ENCODE data around the gene ASB8. TPM values are rescaled to one million over a fixed set of nuclear protein-coding genes. Genes with fewer than 3 reads are reported as not detected.
"Not testable (repeated sequence)": the region's sequence is repeated elsewhere in the genome, so short reads cannot be mapped to it uniquely, and the experiment has no call there.

ASB8 gene
- total RNA-seq, 1 experiment from 2014 or later, result 21.2 TPM

DNA sequence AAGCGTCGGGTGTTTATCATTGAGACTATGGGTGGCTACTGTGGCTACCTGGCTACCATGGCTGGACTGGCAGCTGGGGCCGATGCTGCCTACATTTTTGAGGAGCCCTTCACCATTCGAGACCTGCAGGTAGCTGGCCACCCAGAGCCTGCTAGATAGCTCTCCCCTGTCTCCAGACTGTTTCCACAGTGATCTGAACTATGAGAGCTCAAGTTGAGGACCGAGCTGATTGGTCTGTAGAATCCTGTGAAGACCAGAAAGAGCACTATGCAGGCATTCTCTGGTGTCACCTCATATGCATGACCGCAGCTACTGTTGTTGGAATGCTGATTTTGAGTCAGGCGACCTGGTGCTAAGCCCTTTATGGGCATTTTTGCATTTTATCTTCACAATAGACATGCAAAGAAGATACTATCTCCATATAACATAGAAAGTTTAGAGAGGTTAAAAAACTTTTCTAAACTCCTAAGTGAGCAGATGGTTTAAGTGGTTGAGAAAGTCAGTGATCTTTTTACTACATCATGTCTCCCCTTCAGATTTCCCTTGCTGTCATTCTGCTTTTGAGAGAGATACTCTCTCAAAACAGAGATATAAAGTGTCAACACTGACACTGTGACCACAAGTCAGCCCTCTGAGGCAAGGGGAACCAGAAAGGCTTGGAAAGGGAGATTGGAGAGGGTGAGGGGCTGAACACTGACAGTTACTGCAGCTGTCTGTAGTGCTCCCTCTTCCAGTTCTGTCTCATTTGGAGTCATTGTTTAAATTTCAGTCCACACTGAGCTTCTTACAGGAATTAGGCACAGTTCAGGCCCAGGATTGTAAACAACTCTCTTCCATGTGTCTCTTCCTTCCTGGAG is 14.3 kb downstream of the ASB8 start:
- DNase-seq (ENCODE audit: low read depth), result no peak

DNA sequence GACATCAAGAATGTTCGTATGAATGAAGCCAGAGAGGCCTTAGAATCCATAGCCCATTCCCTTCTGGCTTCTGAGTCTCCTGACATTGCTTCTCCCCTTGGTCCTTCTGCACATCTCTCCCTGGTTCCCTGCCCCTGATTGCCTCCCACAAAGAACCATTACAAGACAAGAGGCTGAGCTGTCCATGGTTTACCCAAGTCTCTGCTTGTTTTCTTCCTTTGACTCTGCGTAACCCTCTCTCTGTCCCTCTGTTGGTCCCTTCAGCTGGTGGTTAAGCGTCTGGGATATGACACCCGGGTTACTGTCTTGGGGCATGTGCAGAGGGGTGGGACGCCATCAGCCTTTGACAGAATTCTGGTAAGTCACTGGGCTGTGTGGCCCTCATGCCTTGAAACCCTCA is 22.3 kb downstream of the ASB8 start:
- DNase-seq (ENCODE audit: low read depth), result no peak

DNA sequence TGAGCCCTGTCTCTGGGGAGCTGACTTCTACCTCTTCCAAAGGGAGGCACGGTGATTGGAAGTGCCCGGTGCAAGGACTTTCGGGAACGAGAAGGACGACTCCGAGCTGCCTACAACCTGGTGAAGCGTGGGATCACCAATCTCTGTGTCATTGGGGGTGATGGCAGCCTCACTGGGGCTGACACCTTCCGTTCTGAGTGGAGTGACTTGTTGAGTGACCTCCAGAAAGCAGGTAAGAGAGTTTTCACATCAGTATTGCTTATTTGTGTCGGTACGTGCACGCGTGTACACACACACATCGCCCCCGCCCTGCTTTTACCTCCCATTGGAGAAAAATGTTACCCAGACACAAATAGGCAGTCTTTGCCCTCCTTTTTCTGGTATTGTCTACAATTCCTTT is 24.5 kb downstream of the ASB8 start:
- no peak for DNase-seq (ENCODE audit: low read depth)

DNA sequence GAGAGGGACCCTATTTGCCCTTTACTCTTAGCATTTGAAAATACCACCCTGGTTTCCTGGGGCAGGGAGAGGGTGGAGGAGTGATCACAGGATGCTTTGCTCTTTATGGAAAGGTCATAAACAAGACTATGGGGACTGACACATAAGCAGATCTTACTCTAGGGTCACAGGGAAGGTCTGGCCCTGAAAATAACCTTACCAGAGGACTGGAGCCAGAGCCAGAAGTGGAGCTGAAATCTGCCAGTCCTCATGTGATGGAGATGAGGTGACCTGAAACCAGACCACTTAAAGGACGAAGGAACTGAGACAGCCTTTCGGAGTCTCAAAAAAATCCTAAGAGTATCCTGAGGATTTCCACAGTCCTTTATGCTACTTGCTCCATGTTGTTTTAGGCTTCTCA is 25.8 kb downstream of the ASB8 start:
- DNase-seq (ENCODE audit: low read depth), result no peak

DNA sequence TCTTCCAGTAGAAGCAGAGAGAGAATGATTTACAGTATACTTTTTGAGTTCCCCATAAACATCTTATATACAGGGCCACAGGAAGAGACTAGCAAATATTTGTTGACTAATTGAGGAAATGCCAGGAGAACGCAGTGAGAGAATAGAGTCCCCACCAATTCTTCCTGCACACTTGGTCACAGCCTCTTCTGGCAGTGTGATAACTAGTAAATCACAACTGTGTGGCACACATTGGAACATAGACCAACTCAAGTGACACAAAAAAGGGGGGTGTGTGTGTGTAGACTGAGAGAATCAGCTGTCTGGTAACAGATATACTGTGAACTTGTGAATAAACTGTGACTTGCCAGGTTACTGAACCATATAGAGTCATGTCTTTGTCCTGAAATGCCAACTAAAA is 27.9 kb downstream of the ASB8 start:
- no peak for DNase-seq (ENCODE audit: low read depth)

DNA sequence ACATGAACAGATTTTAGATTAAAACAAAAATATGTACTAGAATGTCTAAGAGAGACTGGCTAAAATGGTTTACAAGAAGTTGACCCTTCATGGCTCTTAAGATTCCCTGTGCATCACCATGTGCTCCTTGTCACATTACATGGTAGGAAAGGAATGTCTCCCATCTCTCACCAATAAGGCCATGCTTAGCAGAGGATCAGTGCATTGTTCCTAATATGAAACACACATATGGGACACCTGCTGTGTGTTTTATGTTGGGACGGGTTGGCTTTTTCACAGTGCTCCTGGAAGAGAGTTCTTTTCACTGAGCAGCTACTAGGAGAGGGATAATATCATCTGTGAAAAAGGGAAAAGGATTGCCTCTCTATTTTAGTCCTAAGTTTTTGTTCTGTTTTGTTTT is 28.5 kb downstream of the ASB8 start:
- no peak for DNase-seq (ENCODE audit: low read depth)

DNA sequence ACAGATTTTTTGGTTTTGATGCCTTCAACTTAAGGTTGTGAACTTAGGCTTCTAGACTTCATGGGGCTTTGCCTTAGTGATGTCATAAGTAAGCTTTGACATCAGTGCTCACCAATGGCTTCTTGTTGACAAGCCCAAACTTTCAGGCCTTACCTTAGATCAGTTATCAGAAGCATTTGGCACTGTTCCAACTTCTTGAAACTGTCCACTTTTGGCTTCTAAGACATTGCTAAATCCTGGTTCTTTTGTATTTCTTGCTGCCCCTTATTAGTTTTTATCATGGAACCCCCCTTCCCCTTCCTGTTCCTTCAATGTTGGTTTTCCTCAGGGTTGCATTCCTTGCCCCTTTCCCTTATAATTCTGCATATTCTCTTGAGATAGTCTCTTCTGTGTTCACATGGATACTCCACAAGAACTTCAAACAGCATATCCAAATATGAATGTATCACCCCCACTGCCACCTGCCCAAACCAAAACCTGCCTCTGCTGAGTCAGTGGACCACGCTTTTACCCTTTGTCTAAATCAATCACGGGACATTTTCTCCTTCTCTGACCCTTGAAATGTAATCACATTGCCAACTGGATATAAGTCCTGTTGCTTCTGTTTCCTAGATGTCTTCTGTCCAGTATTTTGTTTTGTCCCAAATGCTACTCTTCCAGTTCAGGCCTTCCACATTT is 30.2 kb downstream of the ASB8 start:
- no peak for DNase-seq (ENCODE audit: low read depth)

DNA sequence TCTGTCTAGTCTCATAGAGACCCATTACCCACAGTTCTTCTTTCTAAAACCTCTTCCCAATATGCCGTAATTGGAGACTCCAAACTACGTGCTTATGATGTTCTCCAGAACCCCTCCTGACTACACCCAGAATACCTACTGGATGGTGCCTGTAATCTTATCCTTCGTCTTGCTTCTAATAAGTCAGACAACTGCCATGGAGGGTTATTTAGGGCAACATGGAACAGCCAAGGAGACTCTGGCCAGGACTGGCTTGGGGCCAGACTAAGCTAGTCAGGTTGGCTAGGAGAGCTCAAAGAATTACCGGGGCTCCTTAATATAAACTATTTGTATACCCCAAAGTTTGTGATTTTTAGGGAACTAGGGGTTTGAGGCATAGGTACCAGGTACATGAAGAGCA is 31.3 kb downstream of the ASB8 start:
- DNase-seq (ENCODE audit: low read depth), result no peak

DNA sequence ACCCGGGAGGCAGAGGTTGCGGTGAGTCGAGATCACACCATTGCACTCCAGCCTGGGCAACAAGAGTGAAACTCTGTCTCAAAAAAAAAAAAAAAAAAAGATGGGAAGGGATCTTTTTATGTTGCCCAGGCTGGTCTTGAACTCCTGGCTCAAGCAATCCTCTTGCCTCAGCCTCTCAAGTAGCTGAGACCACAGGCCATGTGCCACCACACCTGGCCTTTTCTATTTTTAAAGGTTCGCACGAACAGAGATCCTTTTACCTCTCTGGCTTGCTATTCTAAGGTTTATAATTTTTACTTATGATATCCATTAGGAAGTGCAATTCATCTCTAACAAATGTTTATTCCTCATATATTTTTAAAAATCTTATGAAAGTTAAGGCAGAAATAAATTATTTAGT is 31.8 kb downstream of the ASB8 start:
- DNase-seq (ENCODE audit: low read depth), result not testable (repeated sequence)

DNA sequence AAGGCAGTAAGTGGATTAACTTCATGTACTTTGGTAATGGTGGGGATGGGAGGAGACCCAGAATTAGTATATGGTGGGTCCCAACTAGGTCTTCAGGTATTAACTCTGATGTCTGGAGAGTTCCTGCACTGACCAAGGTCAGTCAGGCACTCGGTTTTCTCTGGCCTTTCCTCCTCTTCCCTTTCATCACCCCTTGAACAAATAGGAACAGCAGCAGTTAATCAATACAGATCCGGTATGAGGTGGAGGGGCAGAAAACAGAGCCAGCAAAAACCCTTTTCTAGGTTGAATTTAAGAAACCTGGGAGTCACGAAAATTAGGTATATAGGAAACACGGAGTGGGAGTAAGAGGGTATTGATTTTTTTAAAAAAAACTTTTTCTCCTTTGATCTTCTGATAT is 34.1 kb downstream of the ASB8 start:
- DNase-seq (ENCODE audit: low read depth), result no peak

DNA sequence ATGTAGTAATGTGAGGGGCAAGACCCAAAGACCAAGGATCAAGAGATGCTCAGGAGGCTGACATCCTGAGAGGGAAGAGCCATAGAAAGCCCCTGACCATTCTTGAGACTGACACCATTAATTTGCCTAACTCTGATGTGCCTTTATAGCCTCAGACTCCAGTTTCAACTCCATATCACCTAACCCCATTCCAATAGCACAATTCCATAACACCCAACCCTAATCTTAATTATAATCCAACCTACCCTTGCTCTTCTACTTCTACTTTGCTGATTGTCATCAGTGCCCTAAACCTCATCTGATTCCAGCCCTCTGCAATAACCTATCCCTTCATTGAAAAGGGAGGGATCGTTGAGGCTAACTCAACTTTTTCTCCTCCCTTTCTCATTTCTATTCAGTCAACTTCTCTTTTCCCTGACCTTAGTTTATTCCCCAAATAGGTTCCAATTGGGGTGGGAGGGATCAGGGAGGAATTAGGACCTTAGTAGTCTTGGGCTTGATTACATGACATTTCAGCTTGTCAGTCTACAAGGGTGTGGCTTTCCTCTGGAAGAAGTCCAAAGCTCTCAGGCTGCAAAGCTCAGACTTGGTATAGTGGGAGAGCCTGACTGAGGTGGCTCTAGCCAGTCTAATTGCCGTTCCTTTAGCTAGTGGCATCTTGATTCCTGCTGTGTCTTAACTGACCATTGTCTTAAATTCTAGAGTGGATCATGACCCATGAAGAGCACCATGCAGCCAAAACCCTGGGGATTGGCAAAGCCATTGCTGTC is 35.1 kb downstream of the ASB8 start:
- no peak for DNase-seq (ENCODE audit: low read depth)

DNA sequence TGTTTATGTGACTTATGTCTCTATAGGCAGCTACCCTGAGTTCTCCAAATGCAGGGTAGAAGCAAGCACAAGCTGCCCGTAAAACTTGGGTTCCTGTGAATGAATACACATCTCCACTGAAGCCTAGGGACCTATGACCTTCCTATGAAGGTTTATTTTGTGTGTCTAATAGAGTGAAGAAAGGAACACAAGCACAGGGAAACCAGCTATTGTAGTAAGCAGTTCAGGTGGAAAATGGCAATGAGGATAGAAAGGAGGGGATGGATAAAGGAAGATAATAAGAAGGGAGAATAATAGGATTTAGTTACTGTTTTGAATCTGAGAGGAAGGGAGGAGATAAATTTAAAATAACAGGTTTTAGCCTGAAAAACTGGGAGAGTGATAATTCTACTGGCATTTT is 35.8 kb downstream of the ASB8 start:
- no peak for DNase-seq (ENCODE audit: low read depth)

DNA sequence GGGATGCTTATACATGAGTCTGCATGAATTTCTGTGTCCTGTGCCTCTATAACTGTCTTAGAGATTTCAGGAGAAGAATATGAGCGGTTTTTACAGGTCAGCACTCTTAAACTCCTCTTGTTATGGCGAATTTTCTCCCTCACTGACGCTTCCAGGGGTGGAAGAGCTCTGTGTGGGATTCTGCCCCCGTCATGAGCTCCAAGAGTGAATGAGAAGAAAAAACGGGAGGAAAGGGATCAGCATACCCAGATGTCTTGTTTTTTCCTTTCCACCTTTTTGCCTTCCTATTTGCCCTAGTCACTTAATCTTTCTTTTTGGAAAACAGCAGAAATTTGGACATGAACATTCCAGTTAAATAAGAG is 37.5 kb downstream of the ASB8 start:
- DNase-seq (ENCODE audit: low read depth), result no peak

DNA sequence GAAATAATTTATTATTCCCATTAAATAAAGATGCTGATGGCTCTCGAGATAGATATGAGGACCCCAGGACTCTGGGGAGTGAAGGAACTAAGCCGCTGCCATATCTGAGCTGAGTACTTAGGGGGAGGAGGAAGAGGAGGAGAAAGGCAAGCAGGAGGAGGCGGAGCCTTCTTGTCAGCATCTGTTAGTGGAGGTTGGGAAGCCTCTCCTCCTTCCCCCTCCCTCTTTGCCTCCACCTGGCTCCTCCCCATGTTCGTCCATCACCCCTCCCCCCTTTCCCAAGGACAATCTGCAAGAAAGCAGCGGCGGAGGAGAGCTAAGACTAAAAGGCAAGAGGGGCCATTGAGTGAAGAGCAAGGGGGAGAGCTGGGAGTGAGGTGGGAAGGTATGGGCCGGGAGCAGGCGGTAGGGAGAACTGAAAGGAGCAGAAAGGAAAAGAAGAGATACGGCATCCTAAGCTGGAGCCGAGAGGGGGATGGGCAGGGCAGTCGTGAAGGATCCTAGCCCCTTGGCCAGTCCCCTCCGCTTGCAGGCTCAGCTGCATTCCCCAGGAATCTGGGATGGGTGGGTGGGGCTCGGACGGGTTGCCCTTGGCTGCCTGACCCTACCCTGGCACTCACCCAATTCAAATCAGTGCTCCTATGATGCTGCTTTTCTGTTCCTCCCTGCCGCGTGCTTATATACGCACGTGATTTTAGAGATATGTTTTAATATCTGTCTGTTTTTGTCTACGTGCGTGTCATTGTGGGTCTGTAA is 38.1 kb downstream of the ASB8 start, which contains the start of gene PFKM:
TSS of gene PFKM (plus strand) at position 287 of the 756 bp plus-strand sequence. CDS start 3,411 bp downstream, outside the sequence.
- peak; percentile 95 for DNase-seq (ENCODE audit: low read depth)

DNA sequence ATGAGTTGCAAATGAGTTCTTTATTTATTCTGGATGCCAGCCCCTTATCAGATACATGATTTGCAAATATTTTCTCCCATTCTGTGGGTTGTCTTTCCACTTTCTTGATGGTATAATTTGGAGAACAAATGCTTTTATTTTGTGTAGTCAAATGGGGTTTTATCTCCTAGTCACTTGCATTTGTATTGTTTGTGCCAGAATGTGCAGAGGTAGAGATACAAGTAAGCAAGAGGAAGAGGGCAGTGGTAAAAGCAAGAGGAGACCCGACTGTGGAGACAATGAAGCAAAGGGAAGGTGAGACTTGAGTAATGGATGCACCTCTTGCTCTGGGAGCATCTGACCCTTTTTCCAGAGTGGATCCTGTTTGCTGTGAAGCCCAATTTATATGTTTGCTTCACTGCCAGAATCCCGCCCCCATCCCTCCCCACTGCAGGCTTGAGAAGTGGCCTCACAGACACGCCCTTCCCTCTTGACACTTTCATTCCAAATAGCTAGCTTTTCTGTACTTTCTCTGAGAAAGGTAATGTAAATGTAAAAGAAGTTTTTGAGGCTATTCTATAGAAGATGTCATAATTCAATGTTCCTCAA is 38.9 kb downstream of the ASB8 start:
- no peak for DNase-seq (ENCODE audit: low read depth)

DNA sequence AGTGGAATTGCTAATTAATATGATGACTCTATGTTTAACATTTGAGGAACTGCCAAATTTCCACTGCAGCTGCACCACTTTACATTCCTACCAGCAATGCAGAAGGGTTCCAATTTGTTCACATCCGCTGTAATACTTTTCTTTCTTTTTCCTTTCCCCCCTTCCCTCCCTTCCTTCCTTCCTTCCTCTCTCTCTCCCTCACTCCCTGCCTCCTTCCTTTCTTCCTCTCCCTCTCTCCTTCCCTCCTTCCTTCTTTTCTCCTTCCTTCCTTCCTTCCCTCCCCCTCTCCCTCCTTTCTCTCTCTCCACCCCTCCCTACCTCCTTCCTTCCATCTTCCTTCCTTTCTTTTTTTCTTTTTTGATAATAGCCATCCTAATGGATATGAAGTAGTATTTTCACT is 41.4 kb downstream of the ASB8 start:
- DNase-seq (ENCODE audit: low read depth), result no peak

DNA sequence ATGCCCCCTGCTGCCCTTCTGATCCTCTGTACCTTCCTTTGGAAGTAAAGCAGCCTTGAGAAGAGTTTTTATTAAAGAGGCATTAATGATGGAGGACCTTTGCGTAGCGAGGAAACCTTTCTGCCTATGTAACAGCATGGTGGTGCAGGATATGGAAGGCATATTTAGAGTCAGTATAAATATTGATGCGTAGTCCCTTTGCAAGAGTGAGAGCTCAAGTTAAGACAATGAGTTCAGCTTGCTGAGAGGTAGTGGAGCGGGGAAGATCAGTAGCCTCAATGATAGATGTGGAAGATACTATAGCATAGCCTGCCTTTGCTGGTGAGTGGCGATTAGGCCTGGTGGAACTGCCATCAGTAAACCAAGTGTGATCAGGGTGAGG is 46.0 kb downstream of the ASB8 start:
- not testable (repeated sequence) for DNase-seq (ENCODE audit: low read depth)

DNA sequence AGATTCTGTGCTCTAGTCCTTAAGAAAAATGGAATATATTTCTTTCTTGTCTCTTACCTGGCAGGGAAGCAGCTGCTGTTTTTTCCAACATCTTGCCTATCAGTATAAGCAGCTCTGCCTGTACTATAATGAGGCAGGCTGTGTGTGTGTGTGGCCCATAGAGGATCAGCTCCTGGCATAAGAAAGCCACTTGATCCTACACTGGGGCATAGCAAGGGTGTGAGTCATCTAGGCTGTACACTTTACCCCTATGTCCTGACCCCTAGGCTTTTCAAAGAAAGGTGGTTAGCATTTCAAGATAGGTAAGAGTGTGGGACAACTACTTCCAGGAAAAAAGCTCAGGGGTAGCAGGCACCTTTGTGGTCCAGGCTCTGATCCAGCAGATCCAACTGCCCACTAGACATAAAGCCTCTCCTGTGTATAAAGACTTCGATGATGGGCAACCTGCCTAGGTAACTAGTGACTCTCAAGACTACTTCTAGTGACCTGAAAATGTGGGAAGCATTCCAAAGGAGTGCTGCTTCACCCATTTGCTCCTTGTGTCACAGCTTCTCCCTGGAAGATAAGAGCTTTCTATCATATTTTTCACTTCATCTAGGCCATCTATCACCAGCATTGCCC is 46.5 kb downstream of the ASB8 start:
- DNase-seq (ENCODE audit: low read depth), result peak; percentile 12

DNA sequence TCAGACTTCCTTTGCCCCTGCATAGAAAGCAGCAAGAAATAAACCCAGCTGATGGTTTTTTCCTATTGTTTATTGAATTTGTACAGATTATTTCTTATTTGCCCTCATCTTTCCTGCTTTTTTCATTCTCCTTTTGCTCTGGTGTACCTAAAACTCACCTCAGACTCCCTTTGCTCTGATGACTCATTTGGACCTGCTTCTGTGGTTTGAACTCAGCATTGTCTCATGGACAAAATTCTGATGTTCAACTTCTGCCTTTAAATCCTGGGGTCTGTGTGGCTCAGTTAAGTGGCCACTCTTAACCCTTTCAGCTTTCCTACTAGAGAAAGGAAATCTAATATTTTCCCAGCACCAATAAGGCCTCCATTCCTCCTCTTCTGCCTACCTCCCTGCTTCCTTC is 47.9 kb downstream of the ASB8 start:
- no peak for DNase-seq (ENCODE audit: low read depth)

DNA sequence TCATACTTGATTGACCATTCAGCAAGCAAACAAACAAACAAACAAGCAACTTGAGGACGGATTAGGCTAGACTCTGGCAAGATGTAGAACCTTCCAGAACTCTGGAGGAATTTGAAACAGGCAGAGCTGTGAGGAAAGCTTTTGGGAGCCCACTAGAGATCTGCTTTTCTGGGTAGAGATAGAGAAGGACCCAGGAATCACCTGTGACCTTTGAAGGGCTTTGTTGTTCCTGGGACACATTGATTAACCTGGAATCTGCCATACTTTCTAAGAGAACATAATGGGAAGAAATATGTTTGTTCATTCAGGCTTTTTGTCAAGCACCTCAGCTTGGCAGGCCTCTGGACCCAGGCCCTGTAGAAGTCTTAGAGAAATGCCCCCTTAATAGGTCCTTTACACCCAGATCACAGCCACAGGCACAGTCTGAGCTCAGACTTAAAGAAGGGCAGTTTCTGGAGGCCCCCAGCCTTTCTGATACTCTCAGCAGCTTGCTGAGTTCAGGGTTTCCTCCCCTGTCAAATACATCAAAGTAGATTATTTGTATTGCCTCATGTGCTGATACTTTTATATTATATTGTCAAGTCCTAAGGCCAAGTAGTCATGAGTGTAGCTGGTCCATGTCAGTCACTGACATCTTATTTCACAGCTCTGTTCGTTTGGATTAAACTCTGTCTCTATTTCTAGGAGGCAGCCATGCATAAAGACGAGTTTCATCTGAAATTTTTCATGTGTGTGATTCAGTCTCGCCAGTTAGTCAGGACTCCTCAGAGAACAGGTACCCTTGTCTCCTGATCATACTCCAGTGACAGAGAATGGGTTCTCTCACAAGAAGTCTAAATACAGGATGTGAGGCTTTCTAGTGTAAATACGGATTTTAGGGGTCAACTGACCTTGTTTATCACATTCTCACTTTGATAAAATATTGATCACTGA is 50.4 kb downstream of the ASB8 start:
- DNase-seq (ENCODE audit: low read depth), result no peak

Data from Daoy (cell line).